Activated CD8-positive, alpha-beta memory T cell treated with anti-CD3 and anti-CD28 coated beads, Interleukin-2, amount 50 U/mL, for 4 hours (primary cell): Measurements from ENCODE around the gene IGBP1.
"Not testable (repeated sequence)": the region's sequence is repeated elsewhere in the genome, so short reads cannot be mapped to it uniquely, and the experiment has no call there.

Experiments
- DNase-seq: peaks from one replicate; pipeline ENCODE4 v3.0.0-alpha.2; 2020

The IGBP1 gene

DNA sequence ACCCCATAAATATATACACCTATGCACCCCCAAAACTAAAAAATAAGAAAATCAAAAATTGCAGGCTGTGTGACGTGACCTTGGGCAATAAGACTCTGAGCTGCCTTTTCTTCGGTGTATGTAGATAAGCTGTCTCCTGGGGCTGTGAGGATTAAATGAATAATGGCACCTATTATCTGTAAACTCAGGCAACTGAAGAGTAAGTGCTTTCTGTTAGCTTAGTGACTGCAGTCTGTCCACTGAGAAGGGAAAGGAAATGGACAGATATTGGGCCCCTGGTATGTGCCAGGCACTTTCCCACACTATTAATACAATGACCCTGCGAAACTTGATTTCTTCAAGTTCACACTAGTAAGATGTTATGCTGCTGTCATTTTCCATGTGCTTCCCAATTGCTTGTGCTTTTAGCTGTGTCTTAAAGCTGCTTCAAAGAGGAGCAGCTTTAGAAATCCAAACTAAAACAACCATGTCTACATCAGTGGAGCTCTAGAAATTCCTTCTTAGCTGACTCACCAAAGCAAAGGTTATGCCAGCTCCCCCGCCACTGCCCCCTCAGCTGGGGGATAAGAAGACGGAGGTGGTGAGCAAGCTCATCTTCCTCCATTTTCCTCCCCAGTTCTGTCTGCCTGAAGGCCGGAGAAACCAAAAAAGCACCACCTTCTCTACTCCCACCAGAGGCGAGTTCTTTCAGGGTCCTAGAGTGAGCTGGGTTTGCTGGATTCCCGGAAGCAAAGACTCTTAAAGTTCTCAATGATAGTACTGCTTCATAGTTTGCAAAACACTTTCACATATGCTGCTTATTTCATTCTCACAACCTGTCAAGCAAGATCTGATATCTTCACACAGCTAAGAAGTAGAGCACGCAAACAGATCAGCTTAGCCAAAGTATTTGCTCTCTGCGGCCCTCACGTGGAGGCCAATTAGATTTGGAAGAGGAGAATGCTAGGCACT is 35.3 kb downstream of the IGBP1 start:
- no peak for DNase-seq

DNA sequence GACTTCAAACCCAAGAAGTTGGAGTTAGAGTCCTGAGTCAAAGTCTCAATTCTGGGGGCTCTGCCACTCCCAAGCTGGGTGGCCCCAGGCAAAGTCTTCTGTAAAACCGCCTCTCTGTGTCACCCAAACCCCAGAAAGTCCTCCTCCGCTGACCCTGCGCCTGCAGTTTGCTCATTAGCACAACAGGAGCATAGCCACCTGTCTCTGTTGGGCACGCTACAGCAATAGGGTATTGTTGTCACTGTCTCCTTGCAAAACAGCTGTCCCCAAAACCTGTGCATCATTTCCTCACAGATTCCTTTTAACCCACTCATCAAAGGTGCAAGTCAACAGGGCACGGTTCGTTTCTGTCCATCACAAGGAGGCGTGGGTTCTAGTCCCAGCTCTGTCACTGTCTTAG is 36.0 kb downstream of the IGBP1 start:
- no peak for DNase-seq

DNA sequence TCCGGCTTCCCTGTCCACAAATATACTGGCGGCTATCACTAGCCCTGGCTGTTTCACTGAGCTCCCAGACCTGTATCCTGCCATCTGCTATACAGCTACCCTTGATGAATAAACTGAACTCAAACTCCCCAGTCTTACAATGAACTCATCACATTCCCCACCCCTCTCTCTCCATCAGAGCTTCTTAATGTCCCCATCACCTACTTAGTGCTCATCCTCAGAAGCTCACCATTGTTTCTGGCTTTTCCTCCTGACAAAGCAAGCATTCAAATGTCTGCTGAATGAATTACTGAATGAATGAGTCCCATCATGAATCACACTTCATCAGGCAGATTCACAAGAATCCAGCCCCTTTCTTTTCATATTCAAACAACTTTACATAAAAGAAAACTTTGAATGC is 38.4 kb downstream of the IGBP1 start:
- no peak for DNase-seq

DNA sequence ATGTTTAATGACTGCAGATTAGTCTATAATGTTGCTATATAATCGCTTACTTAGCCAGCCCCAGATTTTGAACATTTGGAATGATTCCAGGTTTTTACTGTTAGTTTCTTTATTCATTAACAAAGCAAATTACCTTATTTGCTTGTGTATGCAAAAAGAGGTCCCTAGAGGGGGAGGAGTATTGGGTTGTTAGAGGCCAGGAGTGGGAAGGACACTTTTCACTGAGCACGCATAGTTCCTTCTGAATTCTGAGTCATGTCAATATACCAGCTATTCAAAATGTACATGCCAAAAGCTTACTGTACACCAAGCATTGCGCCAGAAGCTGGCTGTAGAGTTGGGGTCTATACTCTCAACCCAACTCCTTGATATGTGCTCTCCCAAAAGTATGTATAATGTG is 39.0 kb downstream of the IGBP1 start:
- DNase-seq: no peak

DNA sequence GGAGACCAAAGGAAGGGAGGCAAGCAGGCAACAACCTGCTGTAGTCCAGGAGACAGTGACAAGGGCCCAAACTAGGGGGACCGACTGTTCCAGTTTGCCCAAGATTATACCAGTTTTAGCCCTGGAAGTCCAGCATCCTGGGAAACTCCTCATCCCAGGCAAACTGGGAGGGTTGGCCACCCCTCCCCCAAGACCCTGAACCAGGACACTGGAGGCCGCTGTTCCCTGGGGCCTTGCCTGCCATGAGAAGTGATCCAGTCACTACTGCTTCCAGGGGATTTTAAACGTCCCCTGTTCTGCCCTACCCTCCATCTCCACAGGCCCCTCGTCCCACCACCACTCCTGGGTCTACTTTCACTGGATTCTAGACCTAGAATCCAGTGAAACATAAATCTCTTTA is 39.7 kb downstream of the IGBP1 start:
- DNase-seq: no peak

DNA sequence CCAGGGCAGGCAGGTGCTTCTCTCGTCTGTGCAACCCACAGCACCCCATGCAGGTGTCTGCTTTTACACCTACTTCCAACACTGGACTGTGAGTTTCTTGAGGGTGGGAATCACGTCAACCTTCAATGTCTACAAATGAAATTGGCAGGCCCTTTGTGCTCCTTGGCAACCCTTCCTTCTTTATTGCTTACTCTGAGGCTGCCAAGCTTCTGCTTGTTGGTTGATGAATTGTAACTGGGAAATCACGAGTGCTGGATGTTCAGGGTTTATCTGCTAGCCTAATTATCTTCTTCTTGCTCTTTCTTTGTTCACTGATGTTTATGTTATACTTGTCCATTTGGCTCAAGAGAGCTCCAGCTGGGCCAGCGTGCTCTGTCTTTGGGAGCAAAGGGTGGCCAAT is 41.5 kb downstream of the IGBP1 start:
- no peak for DNase-seq

DNA sequence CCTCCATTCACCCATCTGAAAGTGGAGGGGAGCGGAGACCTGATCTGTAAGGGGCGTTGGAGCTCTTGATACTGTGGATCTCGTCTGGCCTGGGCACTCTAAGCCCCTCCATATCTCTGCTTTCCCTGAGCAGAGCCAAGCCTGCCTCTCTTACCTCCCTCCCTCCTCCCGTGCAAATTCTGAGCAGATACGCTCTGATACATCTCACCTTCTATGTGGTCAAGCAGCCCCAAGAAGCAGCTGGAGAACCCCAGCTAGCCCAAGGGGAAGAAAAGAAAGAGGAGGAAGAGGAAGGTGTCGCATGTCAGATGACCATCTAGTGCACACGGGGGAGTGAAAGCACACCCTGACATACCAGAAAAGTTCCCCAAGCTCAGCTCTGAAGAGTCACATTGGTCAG is 42.1 kb downstream of the IGBP1 start:
- no peak for DNase-seq

DNA sequence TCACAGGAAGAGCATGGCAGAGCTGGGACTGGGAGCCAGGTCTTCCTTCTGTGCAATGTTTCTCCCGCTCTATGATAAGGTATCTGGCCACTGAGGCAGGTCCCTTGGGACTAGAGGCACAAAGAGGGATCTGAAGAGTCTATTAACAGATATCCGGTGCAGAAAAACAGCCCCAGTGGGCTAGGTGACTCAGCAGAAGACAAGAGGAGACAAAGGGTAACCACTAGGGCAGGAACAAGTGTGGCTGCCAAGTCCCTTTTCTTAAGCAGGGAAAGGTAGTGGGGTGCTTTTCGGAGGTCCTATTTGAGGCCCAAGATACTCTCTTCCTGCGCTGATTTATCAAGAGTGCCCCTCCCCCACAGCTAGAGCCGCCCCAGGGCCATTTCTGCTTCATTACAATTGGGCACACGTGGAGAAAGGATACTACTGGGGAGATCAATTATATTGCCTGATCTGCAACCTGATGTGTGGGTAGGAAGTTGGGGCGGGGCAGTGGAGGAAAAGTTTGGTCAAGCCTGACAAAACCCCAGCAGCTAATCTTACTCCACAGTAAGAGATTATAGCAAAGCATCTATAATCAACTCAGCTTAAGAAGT is 43.8 kb downstream of the IGBP1 start, which contains the start of gene DGAT2L6:
DGAT2L6 (plus strand) TSS at position 546 of the 596 bp plus-strand sequence. CDS start 100 bp downstream, outside the sequence.
- DNase-seq: no peak

DNA sequence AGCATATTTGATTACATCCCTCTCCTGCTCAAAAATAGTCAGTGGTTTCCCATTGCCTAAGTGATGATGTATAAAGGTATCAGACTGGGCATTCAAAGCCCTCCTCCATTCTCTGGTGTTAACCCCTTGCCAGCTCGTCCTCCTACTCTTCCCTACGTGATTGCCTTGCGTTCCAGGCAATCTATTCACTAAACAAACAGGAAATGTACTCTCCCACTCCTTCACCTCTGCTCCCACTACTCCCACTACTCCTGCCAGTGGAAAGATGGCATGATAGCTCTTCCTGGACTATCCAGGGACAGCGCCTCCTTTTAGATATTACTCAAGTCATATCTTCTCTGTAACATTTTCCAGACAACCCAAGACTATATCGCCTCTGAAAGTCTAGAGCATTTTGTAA is 49.8 kb downstream of the IGBP1 start:
- DNase-seq: no peak

DNA sequence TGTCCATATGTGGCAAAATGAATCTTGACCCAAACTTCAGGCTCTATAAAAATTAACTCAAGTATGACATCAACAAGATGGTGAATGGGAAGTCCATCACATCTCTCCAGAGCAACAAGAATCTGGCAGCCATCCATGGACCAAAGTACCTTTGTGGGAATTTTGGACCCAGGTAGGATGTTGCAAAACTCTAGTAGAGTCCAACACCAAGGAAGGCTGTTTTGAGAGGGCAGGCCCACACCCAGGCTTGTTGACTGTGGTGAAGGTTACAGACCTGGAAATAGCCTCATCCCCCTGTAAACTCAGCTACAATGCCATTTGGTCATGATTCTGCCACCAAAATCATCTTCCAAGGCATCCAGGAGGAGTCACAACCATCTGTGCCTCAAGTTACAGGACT is 57.0 kb downstream of the IGBP1 start:
- no peak for DNase-seq

DNA sequence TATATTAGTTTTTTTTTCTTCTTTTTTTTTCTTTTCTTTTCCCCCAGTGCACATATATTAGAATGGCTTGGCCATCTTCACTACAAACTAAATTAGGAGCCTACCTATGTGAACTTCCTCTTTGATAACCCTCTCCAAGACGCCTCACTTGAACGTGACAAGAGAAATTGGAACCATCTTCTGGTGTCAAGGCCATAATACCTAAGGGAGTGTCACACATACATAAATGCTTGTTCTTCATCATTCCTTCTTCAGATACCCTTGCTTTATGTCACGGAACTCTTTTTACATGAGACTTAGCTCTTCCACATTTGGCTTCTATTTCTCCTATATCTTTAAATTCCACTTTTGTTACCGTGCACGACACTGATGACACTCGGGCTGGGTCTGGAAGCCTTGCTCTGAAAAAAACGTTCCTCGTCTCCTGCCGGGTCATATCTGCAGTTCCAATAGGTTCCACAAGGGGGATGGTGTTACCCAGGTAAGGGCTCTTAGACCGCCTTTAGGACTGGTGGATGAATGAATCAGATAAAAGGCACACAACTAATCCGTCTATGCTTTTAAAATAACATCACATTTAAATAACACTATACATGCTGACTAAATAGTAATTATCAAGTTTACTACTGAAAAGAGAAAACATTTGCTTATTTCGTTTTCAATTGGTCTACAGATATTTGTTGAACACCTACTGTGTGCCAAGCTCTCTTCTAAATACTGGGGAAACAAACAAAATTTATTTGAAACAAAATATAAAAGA is 63.9 kb downstream of the IGBP1 start:
- DNase-seq: peak; percentile 61

DNA sequence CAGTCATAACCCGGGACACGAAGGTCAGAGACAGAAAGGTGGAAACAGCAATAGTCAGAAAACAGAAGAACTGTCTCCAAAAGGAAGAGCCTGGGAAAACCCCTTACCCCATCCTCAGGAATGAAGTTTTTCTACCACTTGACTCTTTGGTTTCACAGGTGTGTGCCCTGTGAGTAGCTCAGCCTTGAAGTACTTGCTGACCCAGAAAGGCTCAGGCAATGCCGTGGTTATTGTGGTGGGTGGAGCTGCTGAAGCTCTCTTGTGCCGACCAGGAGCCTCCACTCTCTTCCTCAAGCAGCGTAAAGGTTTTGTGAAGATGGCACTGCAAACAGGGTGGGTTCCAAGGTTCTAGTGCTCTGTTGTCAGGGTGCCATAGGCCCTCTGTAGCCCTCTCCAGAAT is 68.5 kb downstream of the IGBP1 start:
- DNase-seq: no peak

DNA sequence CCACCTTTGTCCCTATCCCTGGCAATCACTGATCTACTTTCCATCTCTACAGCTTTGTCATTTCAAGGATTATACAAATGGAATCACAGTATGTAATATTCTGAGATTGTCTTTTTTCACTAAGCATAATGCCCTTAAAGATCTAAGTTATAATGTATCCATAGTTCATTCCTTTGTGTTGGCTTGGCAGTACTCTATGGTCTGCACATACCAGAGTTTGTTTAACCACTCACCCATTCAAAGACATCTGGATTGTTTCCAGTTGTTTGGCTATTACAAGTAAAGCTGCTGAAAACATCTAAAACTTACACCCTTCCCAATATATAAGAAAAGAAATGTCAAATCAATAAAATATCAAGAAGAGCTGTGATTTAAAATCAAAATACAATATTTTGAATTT is 75.2 kb downstream of the IGBP1 start:
- DNase-seq: no peak

DNA sequence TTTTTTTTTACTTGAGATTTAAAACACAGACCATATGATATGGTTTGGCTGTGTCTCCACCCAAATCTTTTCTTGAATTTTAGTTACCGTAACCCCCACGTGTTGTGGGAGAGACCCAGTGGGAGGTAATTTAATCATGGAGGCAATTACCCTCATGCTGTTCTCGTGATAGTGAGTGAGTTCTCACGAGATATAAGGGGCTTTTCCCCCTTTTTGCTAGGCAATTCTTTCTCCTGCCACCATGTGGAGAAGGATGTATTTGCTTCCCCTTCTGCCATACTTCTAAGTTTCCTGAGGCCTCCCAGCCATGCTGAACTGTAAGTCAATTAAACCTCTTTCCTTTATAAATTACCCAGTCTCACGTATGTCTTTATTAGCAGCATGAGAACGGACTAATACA is 76.3 kb downstream of the IGBP1 start:
- not testable (repeated sequence) for DNase-seq
